Activated CD4-positive, alpha-beta T cell treated with anti-CD3 and anti-CD28 coated beads, Interleukin-2, amount 50 U/mL, for 24 hours (primary cell): ENCODE measurements around the gene EEF1A1.
"Not testable (repeated sequence)": the region's sequence is repeated elsewhere in the genome, so short reads cannot be mapped to it uniquely, and the experiment has no call there.

Source experiments
- DNase-seq, 2 donors: peaks; one replicate each; pipeline ENCODE4 v3.0.0-alpha.2; 2020; ENCODE audit warnings: low read depth in 1 of 2, low spot score in 1 of 2

The EEF1A1 gene

GRCh38 chr6:73506246-73506645, 14.6 kb downstream of the EEF1A1 start:
- no peak for DNase-seq

- not testable (repeated sequence) for DNase-seq
Observed at GRCh38 chr6:73505705-73506104, 15.1 kb downstream of the EEF1A1 start.

- no peak for DNase-seq
Observed at GRCh38 chr6:73505142-73505541, 15.7 kb downstream of the EEF1A1 start.

- DNase-seq, result no peak
Observed at GRCh38 chr6:73504160-73504559, 16.7 kb downstream of the EEF1A1 start.

- no peak for DNase-seq
Observed at GRCh38 chr6:73503027-73503772, 17.6 kb downstream of the EEF1A1 start.

GRCh38 chr6:73497915-73498314, 22.9 kb downstream of the EEF1A1 start:
- DNase-seq, result no peak

- DNase-seq, result no peak
Observed at GRCh38 chr6:73491377-73491776, 29.5 kb downstream of the EEF1A1 start.

- DNase-seq, result no peak
Observed at GRCh38 chr6:73487473-73487872, 33.4 kb downstream of the EEF1A1 start.

GRCh38 chr6:73484438-73484837, 36.4 kb downstream of the EEF1A1 start:
- DNase-seq, result no peak

- no peak for DNase-seq
Observed at GRCh38 chr6:73481969-73482368, 38.9 kb downstream of the EEF1A1 start.

- no peak for DNase-seq
Observed at GRCh38 chr6:73477407-73477806, 43.4 kb downstream of the EEF1A1 start.

- DNase-seq, result no peak
Observed at GRCh38 chr6:73476723-73477122, 44.1 kb downstream of the EEF1A1 start.

- no peak for DNase-seq
Observed at GRCh38 chr6:73471686-73472290, 49.0 kb downstream of the EEF1A1 start.
